GM23338 (cell line): ENCODE results near the gene RNF175. TPM values are rescaled to one million over a fixed set of nuclear protein-coding genes. Genes with fewer than 3 reads are reported as not detected.

ENCODE experiments used
- ATAC-seq: fragments of 200-7000 bp; cut with Tn5 transposase; 3 replicates; pipeline ENCODE4 v1.9.1; 2020
- DNase-seq: peaks from one replicate; pipeline ENCODE4 v3.0.0-alpha.2; 2015; ENCODE audit warnings: low spot score
- H2AFZ ChIP-seq: fragments of 200-600 bp; sonication (generic); 2 replicates; pipeline ENCODE4 v1.8.0; 2016; ENCODE audit warnings: antibody characterized with exemption, mild to moderate bottlenecking, moderate library complexity
- H3F3A ChIP-seq: fragments of 200-600 bp; sonication (generic); replicated peaks from 2 replicates; pipeline ENCODE4 v1.8.0; 2017; ENCODE audit warnings: antibody characterized with exemption, mixed run types, low read depth
- H3K27ac ChIP-seq: fragments of 200-600 bp; sonication (generic); 2 replicates; pipeline ENCODE4 v1.6.1; 2016; ENCODE audit warnings: low read depth
- H3K27me3 ChIP-seq: fragments of 200-600 bp; sonication (generic); 2 replicates; pipeline ENCODE4 v1.8.0; 2016; ENCODE audit warnings: mild to moderate bottlenecking, mixed run types, moderate library complexity; ENCODE audit not compliant: insufficient read depth
- H3K36me3 ChIP-seq: fragments of 200-600 bp; sonication (generic); 2 replicates; pipeline ENCODE4 v1.8.0; 2016; ENCODE audit warnings: mild to moderate bottlenecking; ENCODE audit not compliant: insufficient read depth
- H3K4me1 ChIP-seq: fragments of 200-600 bp; sonication (generic); 2 replicates; pipeline ENCODE4 v1.8.0; 2016; ENCODE audit warnings: mild to moderate bottlenecking, moderate library complexity; ENCODE audit not compliant: insufficient read depth
- H3K4me2 ChIP-seq: fragments of 200-600 bp; sonication (generic); 2 replicates; pipeline ENCODE4 v1.7.1; 2017; ENCODE audit warnings: mixed run types
- H3K4me3 ChIP-seq: fragments of 200-600 bp; sonication (generic); 2 replicates; pipeline ENCODE4 v1.6.1; 2016; ENCODE audit warnings: mixed run types
- H3K79me2 ChIP-seq: fragments of 200-600 bp; sonication (generic); replicated peaks from 2 replicates; pipeline ENCODE4 v1.8.0; 2017; ENCODE audit warnings: mild to moderate bottlenecking; ENCODE audit not compliant: insufficient read depth
- H3K9me2 ChIP-seq: fragments of 200-600 bp; sonication (generic); 2 replicates; pipeline ENCODE4 v1.8.0; 2017; ENCODE audit not compliant: insufficient read depth
- H4K20me1 ChIP-seq: fragments of 200-600 bp; sonication (generic); replicated peaks from 2 replicates; pipeline ENCODE4 v1.8.0; 2017; ENCODE audit warnings: mild to moderate bottlenecking; ENCODE audit not compliant: insufficient read depth
- H3K27ac Mint-ChIP-seq: 2 replicates; pipeline ENCODE4 v1.8.0; 2020; ENCODE audit warnings: inconsistent platforms, mild to moderate bottlenecking, moderate library complexity, mixed read lengths
- H3K27me3 Mint-ChIP-seq: 3 replicates; pipeline ENCODE4 v1.8.0; 2022; ENCODE audit warnings: low read depth, mild to moderate bottlenecking, moderate library complexity, mixed read lengths, inconsistent platforms; ENCODE audit not compliant: insufficient read depth, poor library complexity
- H3K36me3 Mint-ChIP-seq: 3 replicates; pipeline ENCODE4 v1.8.0; 2021; ENCODE audit warnings: low read depth, mild to moderate bottlenecking, inconsistent platforms, moderate library complexity, mixed read lengths
- H3K4me1 Mint-ChIP-seq: 3 replicates; pipeline ENCODE4 v1.8.0; 2020; ENCODE audit warnings: mild to moderate bottlenecking, inconsistent platforms, mixed read lengths
- H3K4me3 Mint-ChIP-seq: 3 replicates; pipeline ENCODE4 v1.8.0; 2021; ENCODE audit warnings: moderate library complexity, mild to moderate bottlenecking, inconsistent platforms, mixed read lengths
- H3K9me3 Mint-ChIP-seq: 3 replicates; pipeline ENCODE4 v1.8.0; 2020; ENCODE audit warnings: moderate library complexity, mild to moderate bottlenecking, inconsistent platforms, mixed read lengths
- CREB1 ChIP-seq: fragments of 250-450 bp; sonication (Bioruptor Pico); IDR thresholded peaks from 2 replicates; pipeline ENCODE4 v1.5.0; 2020; ENCODE audit warnings: low read depth, mild to moderate bottlenecking, moderate library complexity
- ETS1 ChIP-seq: IDR thresholded peaks from 2 replicates; pipeline ENCODE4 v1.6.1; 2016; ENCODE audit warnings: antibody characterized with exemption
- EZH2 ChIP-seq: fragments of 200-600 bp; sonication (generic); IDR thresholded peaks from one replicate; pipeline ENCODE4 v1.8.0; 2017; ENCODE audit warnings: antibody characterized with exemption, mild to moderate bottlenecking, low read depth; ENCODE audit not compliant: unreplicated experiment
- EZH2phosphoT487 ChIP-seq: fragments of 200-600 bp; sonication (generic); IDR thresholded peaks from one replicate; pipeline ENCODE4 v1.8.1; 2018; ENCODE audit warnings: antibody characterized with exemption; ENCODE audit not compliant: unreplicated experiment
- NANOG ChIP-seq: IDR thresholded peaks from 2 replicates; pipeline ENCODE4 v1.6.1; 2016; ENCODE audit warnings: antibody characterized with exemption, borderline replicate concordance
- POLR2AphosphoS5 ChIP-seq: IDR thresholded peaks from 2 replicates; pipeline ENCODE4 v1.6.1; 2016; ENCODE audit warnings: antibody characterized with exemption, low read depth
- REST ChIP-seq: IDR thresholded peaks from one replicate; pipeline ENCODE4 v1.6.1; 2018; ENCODE audit warnings: antibody characterized with exemption; ENCODE audit not compliant: unreplicated experiment
- ZNF114 ChIP-seq: fragments of 250-450 bp; sonication (Bioruptor Pico); IDR thresholded peaks from 2 replicates; pipeline ENCODE4 v1.5.0; 2020; ENCODE audit warnings: mild to moderate bottlenecking, moderate library complexity
- ZNF331 ChIP-seq: fragments of 250-450 bp; sonication (Bioruptor Pico); IDR thresholded peaks from 2 replicates; pipeline ENCODE4 v1.5.0; 2020; ENCODE audit warnings: low read depth, mild to moderate bottlenecking, moderate library complexity
- polyA plus RNA-seq: library from polyadenylated mRNA; unstranded; fragments of >200 nt; fragmentation: Nextera tagmentation; extraction: Ambion mirVana; gene quantifications from 2 replicates; pipeline ENCODE4 v1.2.1, GENCODE V29; 2016
- total RNA-seq: library from RNA; depleted of rRNA; stranded (reverse); fragments of >200 nt; shearing (Covaris generic); gene quantifications from 2 replicates; pipeline ENCODE4 v1.2.3, GENCODE V29; 2014

The RNF175 gene
- total and polyA plus RNA-seq, 2 experiments from 2014 or later: 4.7 to 4.8 TPM

- Histone ChIP-seq H3K4me1 (peaks cover 34% of the 10 kb centered on the region), H3K36me3 (no peaks in the 10 kb centered on the region), H3K79me2 (no peaks in the 10 kb centered on the region; the same call in 1 of the 2 replicates), H3K27me3 (peaks cover 9% of the 10 kb centered on the region; the same call in 1 of the 2 replicates), H2AFZ (peak overlapping the region; percentile 87), H3K4me2 (peak overlapping the region; percentile 84), H3K27ac (no peak overlapping the region), H3K4me3 (peak overlapping the region; percentile 93), H3F3A (no peaks in the 10 kb centered on the region), H4K20me1 (no peaks in the 10 kb centered on the region), H3K9me2 (no peaks in the 10 kb centered on the region; the same call in 1 of the 2 replicates)
- H3K36me3 Mint-ChIP-seq: peaks cover 13% of the 10 kb centered on the region
- H3K27me3 Mint-ChIP-seq: peaks cover 20% of the 10 kb centered on the region
- H3K27ac Mint-ChIP-seq: peak overlapping the region; percentile 55; the same call in 1 of the 2 replicates
- peak; percentile 12 for ATAC-seq
- TF ChIP-seq EZH2phosphoT487 (no peak), ZNF331 (CRISPR knock-in tag) (no peak), CREB1 (CRISPR knock-in tag) (no peak), POLR2AphosphoS5 (no peak), NANOG (no peak)
- H3K4me3 Mint-ChIP-seq: peak overlapping the region; percentile 81
- no peaks in the 10 kb centered on the region for H3K9me3 Mint-ChIP-seq
- H3K4me1 Mint-ChIP-seq: peaks cover 31% of the 10 kb centered on the region
- peak; percentile 45 for DNase-seq
Measured at GRCh38 chr4:153758688-153759406, 977 bp downstream of the RNF175 start.

- peak overlapping the region; percentile 84 for H3K4me2 ChIP-seq
- Mint-ChIP-seq H3K27me3 (peaks cover 20% of the 10 kb centered on the region), H3K27ac (no peak overlapping the region)
Measured at GRCh38 chr4:153758136-153758535, 1.7 kb downstream of the RNF175 start.

More at GRCh38 chr4:153758136-153758535, 1.7 kb downstream of the RNF175 start:
- no peaks in the 10 kb centered on the region; the same call in 1 of the 2 replicates for H3K79me2 ChIP-seq
- H3K36me3 ChIP-seq: no peaks in the 10 kb centered on the region
- no peaks in the 10 kb centered on the region for H4K20me1 ChIP-seq
- Mint-ChIP-seq H3K9me3 (no peaks in the 10 kb centered on the region), H3K4me3 (peak overlapping the region; percentile 81), H3K4me1 (peaks cover 26% of the 10 kb centered on the region), H3K36me3 (peaks cover 13% of the 10 kb centered on the region)
- no peaks in the 10 kb centered on the region for H3F3A ChIP-seq
- H3K27me3 ChIP-seq: peaks cover 9% of the 10 kb centered on the region; the same call in 1 of the 2 replicates
- TF ChIP-seq CREB1 (CRISPR knock-in tag) (no peak), EZH2phosphoT487 (no peak), EZH2 (no peak), REST (no peak), ETS1 (no peak), ZNF114 (CRISPR knock-in tag) (no peak)
- DNase-seq (peak; percentile 32), ATAC-seq (peak; percentile 20)
- peaks cover 31% of the 10 kb centered on the region for H3K4me1 ChIP-seq
- no peak overlapping the region for H2AFZ ChIP-seq
- H3K4me3 ChIP-seq: peak overlapping the region; percentile 93; the same call in 1 of the 2 replicates
- H3K27ac ChIP-seq: no peak overlapping the region
- no peaks in the 10 kb centered on the region; the same call in 1 of the 2 replicates for H3K9me2 ChIP-seq
